HL-60 (cell line): ENCODE results near the gene LEF1.

ENCODE experiments used
- DNase-seq, 2 experiments: peaks; one replicate each; pipeline ENCODE4 v3.0.0-alpha.2; 2010 to 2020; ENCODE audit warnings: low read depth in 1 of 2, low spot score in 1 of 2
- H3K27ac ChIP-seq: fragments of 250-450 bp; sonication (Bioruptor Pico); replicated peaks from 2 replicates; pipeline ENCODE4 v1.5.1; 2020; ENCODE audit warnings: mild to moderate bottlenecking, moderate library complexity
- H3K27me3 ChIP-seq: fragments of 250-450 bp; sonication (Bioruptor Pico); 2 replicates; pipeline ENCODE4 v1.5.1; 2021; ENCODE audit warnings: mild to moderate bottlenecking, moderate library complexity; ENCODE audit not compliant: insufficient read depth, poor library complexity, severe bottlenecking
- H3K4me3 ChIP-seq: replicated peaks from 2 replicates; pipeline ENCODE4 v1.5.1; 2011; ENCODE audit warnings: mild to moderate bottlenecking, control low read depth, low read length; ENCODE audit not compliant: insufficient read depth
- GABPA ChIP-seq: IDR thresholded peaks from 2 replicates; pipeline ENCODE4 v1.6.1; 2012; ENCODE audit warnings: low read depth
- POLR2AphosphoS5 ChIP-seq: IDR thresholded peaks from 2 replicates; pipeline ENCODE4 v1.6.1; 2012; ENCODE audit warnings: low read depth
- REST ChIP-seq: IDR thresholded peaks from 2 replicates; pipeline ENCODE4 v1.6.1; 2012; ENCODE audit warnings: low read depth; ENCODE audit not compliant: insufficient replicate concordance
- SPI1 ChIP-seq: IDR thresholded peaks from 2 replicates; pipeline ENCODE4 v1.6.1; 2012; ENCODE audit warnings: low read depth, mild to moderate bottlenecking, borderline replicate concordance
- TF ChIP-seq, protein P1 (sequence below): IDR thresholded peaks from one replicate; pipeline ENCODE4 v1.5.1; 2011; ENCODE audit warnings: low read length, control low read depth, inconsistent platforms; ENCODE audit not compliant: insufficient read depth

The LEF1 gene

DNA sequence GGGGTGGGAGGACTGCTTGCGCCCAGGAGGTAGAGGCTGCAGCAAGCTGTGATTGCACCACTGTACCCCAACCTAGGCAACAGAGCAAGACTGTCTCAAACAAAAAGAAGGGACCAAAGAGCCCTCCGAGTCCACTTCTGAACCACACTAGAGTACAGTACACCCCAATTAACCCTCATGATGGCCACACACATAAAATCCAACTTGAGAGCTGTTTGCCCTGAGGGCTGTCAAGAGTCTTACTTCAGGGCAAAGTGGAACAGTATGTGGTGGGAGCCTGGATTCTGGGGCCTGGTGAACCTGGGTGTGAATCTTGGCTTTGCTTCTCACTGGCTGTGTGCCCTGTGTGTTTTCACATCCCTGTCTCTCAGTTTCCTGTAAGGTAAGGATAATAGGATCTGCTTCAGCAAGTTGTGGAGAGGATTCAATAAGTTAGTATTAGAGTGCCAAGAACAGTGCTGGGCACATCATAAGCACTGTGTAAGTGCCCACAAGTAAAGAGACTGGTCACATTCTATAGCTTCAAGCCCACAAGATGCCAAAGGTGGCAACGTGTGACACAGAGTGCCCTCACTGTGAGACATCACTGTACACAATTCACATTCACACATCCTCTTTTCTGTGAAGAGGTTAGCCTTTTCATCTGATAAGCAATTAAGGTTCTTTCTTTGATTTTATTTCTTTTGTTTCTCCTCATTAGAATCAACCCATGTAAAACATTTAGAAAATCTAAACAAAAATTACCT is 52.1 kb downstream of the LEF1 start:
- H3K27ac ChIP-seq: no peak overlapping the region
- no peak for TF ChIP-seq SPI1
- TF ChIP-seq REST: no peak
- TF ChIP-seq, protein P1, sequence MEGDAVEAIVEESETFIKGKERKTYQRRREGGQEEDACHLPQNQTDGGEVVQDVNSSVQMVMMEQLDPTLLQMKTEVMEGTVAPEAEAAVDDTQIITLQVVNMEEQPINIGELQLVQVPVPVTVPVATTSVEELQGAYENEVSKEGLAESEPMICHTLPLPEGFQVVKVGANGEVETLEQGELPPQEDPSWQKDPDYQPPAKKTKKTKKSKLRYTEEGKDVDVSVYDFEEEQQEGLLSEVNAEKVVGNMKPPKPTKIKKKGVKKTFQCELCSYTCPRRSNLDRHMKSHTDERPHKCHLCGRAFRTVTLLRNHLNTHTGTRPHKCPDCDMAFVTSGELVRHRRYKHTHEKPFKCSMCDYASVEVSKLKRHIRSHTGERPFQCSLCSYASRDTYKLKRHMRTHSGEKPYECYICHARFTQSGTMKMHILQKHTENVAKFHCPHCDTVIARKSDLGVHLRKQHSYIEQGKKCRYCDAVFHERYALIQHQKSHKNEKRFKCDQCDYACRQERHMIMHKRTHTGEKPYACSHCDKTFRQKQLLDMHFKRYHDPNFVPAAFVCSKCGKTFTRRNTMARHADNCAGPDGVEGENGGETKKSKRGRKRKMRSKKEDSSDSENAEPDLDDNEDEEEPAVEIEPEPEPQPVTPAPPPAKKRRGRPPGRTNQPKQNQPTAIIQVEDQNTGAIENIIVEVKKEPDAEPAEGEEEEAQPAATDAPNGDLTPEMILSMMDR: no peak
- no peak for TF ChIP-seq GABPA
- TF ChIP-seq POLR2AphosphoS5: no peak
- H3K4me3 ChIP-seq: no peak overlapping the region
- no peak for DNase-seq
- no peaks in the 10 kb centered on the region for H3K27me3 ChIP-seq

GRCh38 chr4:108115168-108115526 is 53.6 kb downstream of the LEF1 start:
- no peaks in the 10 kb centered on the region for H3K27me3 ChIP-seq
- H3K27ac ChIP-seq: no peak overlapping the region
- no peak for DNase-seq
- TF ChIP-seq GABPA: no peak
- H3K4me3 ChIP-seq: no peak overlapping the region

- no peak for TF ChIP-seq REST
- TF ChIP-seq GABPA: no peak
- TF ChIP-seq, protein P1: no peak
- no peak for TF ChIP-seq POLR2AphosphoS5
- no peak for TF ChIP-seq SPI1
- H3K4me3 ChIP-seq: no peak overlapping the region
- no peaks in the 10 kb centered on the region for H3K27me3 ChIP-seq
- no peak for DNase-seq
- H3K27ac ChIP-seq: no peak overlapping the region
Measured at GRCh38 chr4:108114503-108114902, 54.2 kb downstream of the LEF1 start.

DNA sequence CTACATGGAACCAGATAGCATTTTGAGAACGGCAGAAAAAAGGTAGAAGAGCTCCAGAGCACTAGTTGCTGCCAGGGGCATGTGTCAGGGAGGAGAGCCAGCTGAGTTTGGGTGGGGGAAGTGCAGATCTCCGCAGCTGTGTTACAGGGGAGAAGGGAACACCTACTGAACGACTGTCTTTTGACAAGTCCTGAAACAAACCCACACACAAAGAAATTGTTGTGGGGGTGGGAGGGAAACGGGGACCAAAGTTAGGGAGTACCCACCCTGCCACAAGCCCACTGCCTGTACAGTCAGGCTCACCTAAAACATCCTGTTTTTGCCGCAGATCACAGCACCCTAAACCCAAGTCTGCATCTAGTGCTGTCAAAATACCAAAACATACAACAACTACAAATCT is 55.5 kb downstream of the LEF1 start:
- TF ChIP-seq POLR2AphosphoS5 (no peak), REST (no peak), GABPA (no peak)
- TF ChIP-seq, protein P1: no peak
- H3K27ac ChIP-seq: no peak overlapping the region
- no peaks in the 10 kb centered on the region for H3K27me3 ChIP-seq
- no peak for DNase-seq
- no peak overlapping the region for H3K4me3 ChIP-seq
